NCI-H1105 treated with DMSO at 0.1 percent for 48 hours (cell line): ENCODE results near the gene GATA2.

Experiments used
- DNase-seq: peaks from one replicate; lab custom pipeline; 2025; lab: John Stamatoyannopoulos, UW

Gene GATA2

GRCh38 chr3:128502712-128503111 lies 9.7 kb upstream of the GATA2 start:
- no peak for DNase-seq

GRCh38 chr3:128501431-128501830 lies 8.4 kb upstream of the GATA2 start:
- no peak for DNase-seq

- no peak for DNase-seq
These were observed 7.6 kb upstream of the GATA2 start for GRCh38 chr3:128500556-128500955.

GRCh38 chr3:128499724-128500275 lies 6.8 kb upstream of the GATA2 start:
- DNase-seq = no peak

- DNase-seq = no peak
These were observed 6.0 kb upstream of the GATA2 start for GRCh38 chr3:128498901-128499530.

GRCh38 chr3:128498127-128498626 lies 5.2 kb upstream of the GATA2 start:
- no peak for DNase-seq

- DNase-seq = peak; percentile 91
These were observed 4.5 kb upstream of the GATA2 start for GRCh38 chr3:128497305-128498126.

GRCh38 chr3:128496602-128497304 lies 3.8 kb upstream of the GATA2 start:
- no peak for DNase-seq

- DNase-seq = no peak
These were observed 3.1 kb upstream of the GATA2 start for GRCh38 chr3:128496019-128496601.

- no peak for DNase-seq
These were observed 2.5 kb upstream of the GATA2 start for GRCh38 chr3:128495435-128495970.

- DNase-seq = no peak
These were observed 1.3 kb upstream of the GATA2 start for GRCh38 chr3:128494367-128494650.

GRCh38 chr3:128493570-128494366 lies 767 bp upstream of the GATA2 start:
- no peak for DNase-seq

- DNase-seq = no peak
These were observed 895 bp downstream of the GATA2 start for GRCh38 chr3:128491941-128492670.

- no peak for DNase-seq
These were observed 1.4 kb downstream of the GATA2 start for GRCh38 chr3:128491691-128491940.

GRCh38 chr3:128490915-128491690 lies 1.9 kb downstream of the GATA2 start:
- no peak for DNase-seq

GRCh38 chr3:128490650-128490914 lies 2.4 kb downstream of the GATA2 start:
- DNase-seq = no peak

GRCh38 chr3:128489927-128490649 lies 2.9 kb downstream of the GATA2 start:
- DNase-seq = peak; percentile 65

GRCh38 chr3:128489674-128489926 lies 3.4 kb downstream of the GATA2 start:
- no peak for DNase-seq

- peak; percentile 75 for DNase-seq
These were observed 3.9 kb downstream of the GATA2 start for GRCh38 chr3:128488991-128489673.
